NCI-H1105 treated with DMSO at 0.1 percent for 48 hours (cell line): Measurements from ENCODE around the gene SLC43A2.
A peak's percentile ranks its signal among the peaks of the same experiment; 100 is the strongest.
"Not testable (repeated sequence)": the region's sequence is repeated elsewhere in the genome, so short reads cannot be mapped to it uniquely, and the experiment has no call there.

Experiments
- DNase-seq: peaks from one replicate; lab custom pipeline; 2025; lab: John Stamatoyannopoulos, UW

Gene SLC43A2

DNA sequence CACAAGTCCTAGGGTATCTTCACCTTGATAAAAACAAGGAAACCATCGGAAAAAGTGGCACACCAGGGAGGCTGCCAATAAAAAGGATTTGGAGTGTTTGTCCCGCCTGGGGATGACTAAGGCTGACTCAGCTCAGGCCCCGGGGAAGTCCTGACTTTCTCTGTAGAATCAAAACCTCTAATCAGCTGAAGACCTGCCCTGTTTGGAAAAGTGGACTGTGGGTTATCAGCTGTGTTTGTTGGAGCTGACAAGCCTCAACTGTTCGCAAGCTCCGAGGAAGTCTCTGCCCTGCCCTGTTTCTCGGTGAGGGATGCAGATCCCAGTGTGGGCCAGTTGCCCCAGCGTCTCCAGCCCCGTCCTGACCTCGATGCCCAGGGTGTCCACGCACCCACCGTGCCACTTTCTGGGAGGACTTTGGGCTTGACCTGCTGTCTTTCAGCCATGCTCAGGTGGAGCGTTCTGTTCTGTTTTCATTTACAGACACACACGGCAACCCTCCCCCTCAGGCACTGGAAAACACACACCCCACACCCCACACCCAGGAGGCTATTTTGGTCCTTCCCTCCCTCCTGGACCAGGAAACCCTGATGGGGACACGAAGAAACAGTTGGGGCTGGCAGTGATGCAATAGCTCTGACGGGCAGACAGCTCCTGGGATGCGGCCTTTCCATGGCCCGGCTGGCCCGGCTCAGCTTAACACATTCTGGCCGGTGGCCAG lies 38.4 kb downstream of the SLC43A2 start:
- DNase-seq: no peak

DNA sequence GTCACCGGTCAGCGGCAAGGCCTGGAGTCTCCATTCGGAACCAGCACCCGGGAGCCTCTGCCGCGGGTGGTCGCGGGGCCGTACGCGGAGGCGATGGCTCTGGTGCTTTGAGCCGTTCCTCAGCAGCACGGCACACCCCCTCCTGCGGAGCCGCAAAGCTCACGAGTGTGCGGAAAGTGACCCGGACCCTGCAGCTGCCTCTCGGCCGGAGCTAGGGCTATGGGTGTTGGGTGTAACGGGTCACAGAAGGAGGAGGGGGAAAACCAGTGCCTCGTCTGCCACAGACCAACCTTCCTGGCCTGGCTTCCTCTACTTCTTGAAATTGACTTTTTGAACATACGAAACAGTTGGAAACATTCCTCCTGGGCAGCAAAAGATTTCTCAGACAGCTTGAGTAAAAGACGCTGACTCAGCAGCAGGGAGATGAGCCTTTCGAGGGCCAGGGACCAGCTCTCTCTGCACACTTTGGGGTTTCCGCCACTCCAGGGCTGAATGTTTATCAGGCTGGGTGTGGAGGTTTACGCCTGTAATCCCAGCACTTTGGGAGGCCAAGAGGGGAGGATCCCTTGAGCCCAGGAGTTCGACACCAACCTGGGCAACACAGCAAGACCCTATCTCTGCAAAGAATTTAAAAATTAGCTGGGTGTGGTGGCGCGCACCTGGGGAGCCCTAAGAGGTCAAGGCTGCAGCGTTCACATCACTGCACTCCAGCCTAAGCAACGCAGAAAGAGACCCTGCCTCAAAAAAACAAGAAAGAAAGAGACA lies 39.6 kb downstream of the SLC43A2 start:
- no peak for DNase-seq

DNA sequence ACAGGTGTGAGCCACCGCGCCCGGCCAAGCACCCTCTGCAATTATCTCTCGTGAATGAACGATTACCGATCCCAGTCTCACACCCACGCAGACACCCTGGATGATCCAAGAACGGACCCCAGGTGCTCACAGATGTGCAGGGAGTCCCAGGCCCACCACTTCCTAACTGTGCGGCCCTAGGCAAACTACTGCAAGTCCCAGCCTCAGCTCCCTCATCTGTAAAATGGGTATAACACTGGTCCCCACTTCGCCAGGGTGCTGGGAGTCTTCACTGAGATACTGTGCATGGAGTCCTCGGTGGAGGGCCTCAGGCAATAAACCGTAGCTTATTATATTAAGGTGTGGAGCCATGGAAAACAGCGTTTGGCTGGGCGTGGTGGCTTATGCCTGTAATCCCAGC lies 44.5 kb downstream of the SLC43A2 start:
- no peak for DNase-seq

DNA sequence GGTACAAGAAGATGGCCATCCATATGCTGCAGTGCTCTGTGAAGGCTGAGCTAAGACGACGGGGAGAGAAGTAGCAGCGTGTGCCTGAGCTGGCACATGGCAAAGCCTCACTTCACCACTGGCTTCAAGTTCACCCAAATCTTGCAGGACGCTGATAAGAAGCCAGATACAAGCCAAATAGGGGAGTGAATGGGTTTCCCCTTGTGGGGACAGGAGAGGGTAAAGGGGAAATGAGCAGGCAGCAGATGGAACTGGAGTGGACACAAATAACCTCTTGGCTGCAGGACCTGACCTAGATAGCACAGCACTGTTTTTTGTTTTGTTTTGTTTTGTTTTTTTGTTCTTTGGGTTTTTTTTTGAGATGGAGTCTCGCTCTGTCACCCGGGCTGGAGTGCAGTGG lies 45.1 kb downstream of the SLC43A2 start:
- DNase-seq: no peak

DNA sequence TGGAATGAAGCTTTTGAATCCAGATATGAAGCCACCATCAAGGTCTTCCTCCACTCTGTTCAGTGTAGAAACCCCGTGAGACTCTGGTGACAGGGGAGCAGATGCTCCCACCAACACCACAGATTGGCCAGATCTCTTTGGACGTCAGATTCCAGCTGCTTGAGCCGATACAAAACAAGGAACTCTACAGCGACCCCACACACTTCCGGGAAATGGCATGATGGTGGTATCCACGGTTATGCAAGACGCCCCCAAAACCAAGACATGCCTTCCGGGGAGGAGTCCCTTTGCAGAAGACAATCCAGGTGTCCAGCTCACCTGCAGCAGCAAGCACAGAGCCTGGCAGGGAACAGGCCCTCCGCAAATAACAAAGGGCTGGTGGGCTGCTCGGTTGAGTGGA lies 46.3 kb downstream of the SLC43A2 start:
- DNase-seq: no peak

DNA sequence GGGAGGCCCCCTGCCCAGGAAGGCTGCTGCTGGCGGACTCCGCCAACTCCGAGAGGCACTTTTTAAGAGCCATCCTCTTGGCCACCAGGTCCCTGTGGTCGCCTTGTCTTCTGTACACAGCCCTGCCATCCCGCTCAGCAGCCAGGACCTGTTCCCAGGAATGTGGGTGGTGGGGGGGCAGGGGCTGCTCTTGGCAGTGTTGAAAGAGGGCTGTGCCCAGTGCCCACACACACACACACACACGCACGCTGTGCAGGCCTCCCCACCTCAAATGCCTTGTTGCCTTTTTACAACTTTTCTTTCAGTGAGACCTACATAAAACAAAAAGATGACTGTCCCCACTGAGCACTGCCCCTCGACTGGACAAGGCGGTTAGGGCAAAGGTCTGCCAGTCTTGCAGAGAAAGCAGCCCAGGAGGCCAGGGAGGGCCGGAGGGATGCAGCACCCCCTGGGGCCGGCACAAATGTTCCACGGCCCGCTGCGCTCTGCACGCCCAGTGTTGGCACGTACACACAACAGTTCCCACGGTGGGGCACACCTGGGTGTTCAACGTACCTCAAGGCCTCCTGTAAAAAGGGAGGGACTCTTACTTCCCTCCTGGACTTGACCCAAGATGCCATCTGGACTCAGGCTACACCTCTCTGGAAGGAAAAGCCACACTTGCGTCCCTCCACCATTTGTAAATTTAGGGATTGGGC lies 47.5 kb downstream of the SLC43A2 start:
- DNase-seq: no peak

DNA sequence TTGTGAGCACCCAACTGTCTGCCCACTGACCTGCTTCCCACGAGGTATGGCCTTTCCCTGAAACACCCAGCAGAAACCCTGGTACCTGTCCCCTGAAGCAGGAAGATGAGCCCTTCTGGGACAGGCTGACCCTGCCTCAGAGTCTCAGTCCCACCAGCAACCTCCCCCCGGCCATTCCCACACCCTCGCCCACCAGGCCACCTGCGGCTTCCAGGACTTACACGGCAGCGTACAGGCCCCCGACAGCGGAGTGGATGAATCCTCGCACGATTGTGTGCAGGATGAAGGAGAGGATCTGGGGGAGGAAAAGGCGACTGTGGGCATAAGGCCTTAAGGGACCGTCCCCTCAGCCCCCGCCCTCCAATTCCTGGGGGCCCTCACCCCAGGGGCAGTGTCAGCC lies 50.6 kb downstream of the SLC43A2 start:
- no peak for DNase-seq

DNA sequence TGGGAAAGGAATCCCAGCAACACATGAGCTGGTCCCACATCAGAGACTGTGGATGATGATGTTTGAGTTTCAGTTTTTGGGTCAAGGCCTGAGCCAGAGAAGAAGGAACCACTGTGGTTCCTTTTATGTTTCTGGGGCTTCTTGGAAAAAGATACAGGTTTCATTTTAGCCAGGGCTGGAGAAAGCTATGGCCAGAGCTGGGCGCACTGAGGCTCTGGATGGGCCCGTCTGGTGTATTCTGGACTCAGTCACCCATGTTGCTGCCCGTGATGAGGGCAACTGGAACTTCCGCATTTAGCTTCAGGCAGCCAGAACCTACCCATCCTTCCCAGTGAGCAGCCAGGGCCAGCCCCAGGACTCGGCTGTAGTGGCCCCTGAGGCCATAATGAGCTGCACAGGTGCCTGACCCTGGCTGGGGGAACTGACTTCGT lies 51.0 kb downstream of the SLC43A2 start:
- DNase-seq: no peak

DNA sequence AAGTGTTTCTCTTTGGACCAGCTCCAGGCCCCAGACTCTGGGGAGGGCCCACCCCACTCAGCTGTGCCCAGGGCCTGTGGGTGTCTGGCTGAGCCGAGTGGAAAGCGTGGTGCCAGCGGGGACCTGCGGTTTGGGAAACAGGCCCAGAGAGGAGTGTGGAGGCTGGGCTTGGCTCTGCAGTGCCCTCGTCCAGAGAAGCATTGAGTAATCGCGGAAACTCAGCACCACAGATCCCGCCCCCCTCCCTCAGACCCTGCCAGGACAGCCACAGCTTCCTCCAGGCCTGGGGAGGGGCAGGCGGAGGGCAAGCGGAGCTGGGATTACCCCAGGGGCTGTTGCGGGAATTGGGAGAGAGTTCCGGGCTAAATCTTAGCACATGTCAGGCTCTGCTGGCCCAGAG lies 51.5 kb downstream of the SLC43A2 start:
- DNase-seq: no peak

DNA sequence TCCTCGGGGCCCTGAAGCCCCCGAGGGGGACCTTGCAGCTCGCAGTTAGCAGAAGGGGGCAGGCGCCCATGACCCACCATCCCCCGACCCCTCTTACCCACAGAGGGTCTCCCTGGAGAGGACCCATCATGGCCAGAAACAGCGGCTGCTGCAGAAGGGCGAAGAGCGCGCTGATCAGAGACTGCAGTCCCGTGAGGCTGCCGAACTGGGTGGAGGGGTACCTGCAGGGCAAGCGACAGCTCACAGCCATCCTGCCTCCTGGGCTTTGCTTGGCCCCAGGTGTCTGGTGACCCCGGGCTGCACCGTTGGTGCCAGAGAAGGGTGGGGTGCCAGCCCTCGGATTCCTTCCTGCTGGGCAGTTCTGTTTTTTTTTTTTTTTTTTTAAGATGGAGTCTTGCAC lies 52.1 kb downstream of the SLC43A2 start:
- no peak for DNase-seq

DNA sequence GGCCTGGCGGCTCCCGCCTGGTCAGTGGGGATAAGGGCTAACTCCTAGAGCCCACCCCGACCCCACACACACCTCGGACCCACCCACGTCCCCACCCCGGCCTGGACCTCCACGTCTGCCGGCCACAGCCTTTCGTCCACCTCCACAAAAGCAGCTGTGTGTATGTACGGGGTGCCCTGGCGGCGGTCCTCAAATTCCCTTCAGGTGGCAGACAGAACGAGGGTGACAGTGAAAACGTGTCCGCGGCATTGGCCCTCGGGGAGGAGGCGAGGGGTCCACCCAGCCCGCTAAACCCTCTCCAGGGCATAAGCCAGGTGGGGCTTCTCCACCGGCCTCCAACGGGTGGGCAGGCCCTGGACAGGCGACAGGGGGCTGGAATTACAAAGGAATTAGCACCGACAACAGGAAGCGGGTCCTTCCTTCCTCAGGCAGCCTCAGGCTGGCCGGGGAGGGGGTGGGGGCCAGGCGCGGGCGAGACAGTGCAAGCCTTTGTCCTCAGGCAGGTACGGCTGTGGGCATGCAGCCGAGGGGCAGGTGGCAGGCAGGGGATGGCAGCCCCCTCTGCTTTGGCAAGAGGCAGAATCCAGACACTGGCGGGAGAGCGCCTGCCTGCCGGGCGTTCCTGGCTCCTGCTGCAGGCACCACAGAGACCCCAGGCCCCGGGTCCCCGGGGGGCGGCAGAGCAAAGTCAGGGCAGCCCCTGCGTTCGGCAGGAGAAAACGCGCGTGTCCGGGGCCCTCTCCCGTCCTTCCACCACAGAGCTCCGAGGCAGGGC lies 53.8 kb downstream of the SLC43A2 start:
- DNase-seq: peak; percentile 73

DNA sequence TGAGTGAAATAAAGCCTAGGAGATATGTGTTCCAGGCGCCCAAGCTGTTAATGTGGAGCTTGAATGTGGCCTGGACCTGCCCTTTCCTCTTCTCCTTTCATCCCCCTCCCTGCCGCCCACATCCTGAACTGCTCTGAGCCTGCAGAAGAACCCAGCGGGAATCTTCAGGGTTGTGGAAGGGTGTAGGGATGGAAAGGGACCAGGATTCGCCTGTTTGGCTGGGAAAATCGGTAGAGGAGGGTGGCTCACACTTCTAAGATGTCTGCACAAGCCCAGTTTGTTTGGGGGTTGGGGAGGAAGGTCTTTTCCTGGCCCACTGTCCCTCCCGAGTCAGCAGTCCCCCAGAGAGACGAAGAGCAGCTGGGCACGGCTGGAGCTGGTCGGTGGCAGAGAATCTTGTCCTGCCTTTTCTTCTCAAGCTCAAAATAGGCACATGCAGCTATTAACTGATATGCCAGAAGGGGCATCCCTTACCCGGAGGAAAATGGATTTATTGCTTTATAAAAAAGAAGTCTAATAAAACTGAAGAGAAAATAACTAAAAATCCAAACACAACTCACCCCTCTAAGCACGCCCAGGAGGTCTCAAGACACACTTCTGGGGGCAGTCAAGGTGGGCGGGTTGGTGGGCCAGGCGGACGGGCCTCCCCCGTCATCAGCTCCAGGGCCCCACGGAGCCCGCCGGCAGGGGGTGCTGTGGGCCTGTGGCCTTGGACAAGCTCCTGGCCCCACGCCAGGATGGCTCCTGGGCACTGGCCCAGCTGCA lies 54.5 kb downstream of the SLC43A2 start:
- peak; percentile 64 for DNase-seq

DNA sequence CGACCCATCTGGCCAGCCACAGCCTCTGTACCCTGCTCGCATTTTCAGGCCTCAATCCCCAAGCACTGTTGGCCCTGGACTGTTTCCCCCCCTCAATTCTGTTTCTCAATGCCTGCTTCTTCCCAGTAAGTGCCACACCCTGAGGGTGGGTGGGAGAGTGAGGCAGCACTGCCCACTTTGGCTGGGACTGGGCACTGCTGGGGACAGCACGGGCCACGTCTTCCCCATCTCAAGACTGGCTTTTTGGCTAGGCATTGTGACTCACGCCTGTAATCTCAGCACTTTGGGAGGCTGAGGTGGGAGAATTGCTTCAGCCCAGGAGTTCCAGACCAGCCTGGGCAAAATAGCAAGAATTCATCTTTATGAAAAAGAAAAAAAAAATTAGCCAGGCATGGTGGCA lies 56.0 kb downstream of the SLC43A2 start:
- not testable (repeated sequence) for DNase-seq

DNA sequence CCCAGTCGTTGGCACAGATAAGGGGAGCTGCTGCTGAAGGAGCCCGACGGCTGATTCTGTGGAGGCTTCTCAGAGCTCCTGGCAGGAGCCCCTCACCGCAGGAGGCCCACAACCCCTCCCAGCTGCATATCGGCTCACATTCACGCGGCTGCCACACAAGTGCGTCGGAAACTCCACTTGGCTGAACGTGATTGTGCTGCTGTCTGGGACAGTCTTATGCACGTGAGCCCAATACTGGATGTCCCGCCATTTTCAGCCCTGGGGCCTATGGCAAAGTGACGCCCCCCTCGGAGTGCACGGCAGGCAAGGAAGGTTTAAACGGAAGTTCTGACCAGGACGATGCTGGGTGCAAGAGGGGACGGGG lies 57.3 kb downstream of the SLC43A2 start:
- no peak for DNase-seq

DNA sequence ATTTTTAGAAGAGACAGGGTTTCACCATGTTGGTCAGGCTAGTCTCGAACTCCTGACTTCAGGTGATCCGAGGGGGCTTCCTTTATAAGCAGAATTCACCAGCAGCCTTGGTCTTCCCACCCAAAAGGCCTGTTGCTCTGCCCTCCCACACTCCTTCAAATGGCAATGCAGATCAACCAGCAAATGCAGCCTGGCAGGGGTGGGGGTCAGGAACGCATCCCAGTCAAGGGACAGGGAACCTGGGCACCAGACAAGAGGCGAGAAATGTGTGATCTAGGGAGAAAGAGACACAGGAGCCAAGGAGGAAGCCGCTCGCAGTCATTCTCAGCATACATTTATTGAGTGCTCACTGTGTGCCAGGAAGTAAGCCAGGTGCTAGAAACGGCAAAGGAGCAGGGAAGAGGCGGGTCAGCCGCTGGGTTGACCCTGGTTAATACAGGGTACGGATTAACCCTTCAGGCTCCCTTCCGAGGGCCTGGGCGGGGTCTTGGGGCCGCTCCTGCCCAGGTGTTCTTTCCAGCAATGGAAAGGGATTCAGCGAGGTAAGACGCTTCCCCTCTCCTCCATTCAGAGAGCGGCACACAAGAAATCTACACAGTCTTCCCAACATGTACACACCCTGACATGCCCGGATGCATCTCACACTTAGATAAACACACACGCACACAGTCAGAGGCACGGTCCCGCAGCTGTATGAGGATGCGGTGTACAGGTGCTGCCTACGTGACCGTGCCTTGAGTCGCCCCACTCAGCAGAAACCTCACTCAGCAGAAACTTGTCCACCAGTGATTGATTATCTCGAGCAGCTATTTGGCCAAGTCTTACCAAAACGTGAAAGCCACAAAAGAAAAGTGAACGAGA lies 59.5 kb downstream of the SLC43A2 start:
- DNase-seq: no peak

DNA sequence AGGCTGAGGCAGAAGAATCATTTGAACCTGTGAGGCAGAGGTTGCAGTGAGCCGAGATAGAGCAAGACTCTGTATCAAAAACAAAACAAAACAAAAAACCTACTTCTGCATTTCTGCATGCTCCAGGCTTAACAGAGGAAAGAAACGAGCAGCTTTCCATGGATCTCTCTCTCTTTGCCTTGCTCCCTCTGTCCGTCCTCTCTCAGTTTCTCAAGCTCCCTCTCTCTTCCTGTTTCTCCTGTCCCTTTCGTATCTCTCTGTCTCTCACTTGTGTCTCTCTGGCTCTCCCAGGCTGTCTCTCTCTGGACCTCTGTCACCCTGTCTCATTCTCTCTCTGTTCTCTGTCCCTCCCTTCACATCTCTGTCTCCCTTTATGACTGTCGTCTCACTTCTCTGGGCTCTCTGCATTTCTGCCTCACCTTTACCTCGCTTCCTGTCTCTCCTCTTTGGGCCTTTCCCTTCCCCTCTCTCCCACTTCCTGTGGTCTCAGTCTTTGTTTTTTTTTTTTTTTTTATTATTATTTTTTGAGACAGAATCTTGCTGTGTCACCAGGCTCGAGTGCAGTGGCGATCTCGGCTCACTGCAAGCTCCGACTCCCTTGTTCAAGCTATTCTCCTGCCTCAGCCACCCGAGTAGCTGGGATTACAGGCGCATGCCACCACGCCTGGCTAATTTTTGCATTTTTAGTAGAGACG lies 62.0 kb downstream of the SLC43A2 start:
- no peak for DNase-seq

DNA sequence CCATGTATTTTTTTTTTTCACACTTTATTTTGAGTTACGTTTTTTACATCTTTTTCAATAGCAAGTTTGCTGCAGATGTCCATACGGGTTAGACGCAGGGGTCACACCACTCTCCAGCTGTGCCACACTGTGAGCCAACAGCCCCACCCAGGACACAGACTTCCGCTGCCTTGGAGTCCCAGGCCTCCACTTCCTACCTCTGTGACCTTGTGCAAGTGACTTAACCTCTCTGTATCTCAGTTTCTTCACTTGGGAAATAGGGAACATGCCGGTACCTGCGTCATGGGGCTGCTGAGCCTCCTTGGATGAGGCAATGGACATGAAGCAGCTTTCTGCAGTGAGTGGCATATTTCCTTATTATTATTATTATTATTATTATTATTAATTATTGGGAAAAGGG lies 62.8 kb downstream of the SLC43A2 start:
- DNase-seq: no peak

DNA sequence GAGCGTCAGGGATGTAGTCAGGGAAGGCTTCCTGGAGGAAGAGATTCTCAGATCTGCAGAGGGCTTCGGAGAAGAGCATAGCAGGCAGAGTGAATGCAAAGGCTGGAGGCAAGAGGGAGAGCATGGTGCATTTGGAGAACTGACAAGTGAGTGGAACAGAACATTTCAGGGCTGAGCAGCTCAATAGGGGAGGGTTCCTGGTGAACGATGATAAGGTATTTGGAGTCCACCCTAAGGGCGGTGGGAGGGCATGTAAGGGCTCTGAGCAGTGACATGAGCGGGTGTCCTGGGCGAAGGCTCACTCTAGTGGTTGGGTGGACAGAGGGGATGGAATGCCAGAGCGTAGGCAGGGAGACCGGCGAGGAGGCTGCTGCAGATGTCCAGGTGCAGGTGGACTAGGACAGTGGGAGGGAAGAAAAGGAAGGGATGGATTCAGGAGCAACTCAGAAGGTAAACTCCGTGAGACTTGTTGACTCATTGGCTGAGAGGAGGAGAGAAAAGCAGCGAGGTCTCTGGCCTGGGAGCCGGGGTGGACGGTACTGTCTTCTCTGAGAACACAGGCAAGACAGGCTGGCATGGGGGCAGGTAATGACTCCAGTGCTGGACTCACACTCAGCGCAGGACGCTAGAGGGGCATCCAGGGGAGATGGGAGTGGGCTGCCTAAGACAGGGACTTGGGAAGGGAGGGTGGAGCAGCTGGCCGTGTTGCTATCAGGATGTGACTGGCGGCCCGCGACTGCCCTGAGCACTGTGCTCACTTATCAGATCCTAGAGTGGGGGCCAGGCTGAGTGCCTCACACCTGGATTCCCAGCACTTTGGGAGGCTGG lies 64.6 kb downstream of the SLC43A2 start:
- DNase-seq: no peak

DNA sequence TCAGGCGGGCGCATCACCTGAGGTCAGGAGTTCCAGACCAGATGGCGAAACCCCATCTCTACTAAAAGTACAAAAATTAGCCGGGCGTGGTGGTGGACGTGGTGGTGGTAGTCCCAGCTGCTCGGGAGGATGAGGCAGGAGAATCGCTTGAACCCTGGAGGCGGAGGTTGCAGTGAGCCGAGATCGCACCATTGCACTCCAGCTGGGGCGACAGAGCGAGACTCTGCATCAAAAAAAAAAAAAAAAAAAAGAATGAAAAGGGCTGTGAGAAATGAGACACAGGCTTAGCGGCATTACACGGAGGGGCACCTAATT lies 65.2 kb downstream of the SLC43A2 start:
- DNase-seq: not testable (repeated sequence)
